IPS-NIHi11 (cell line): ENCODE measurements around the gene GLG1.
"Not testable (repeated sequence)": the region's sequence is repeated elsewhere in the genome, so short reads cannot be mapped to it uniquely, and the experiment has no call there.

ENCODE experiments used
- DNase-seq: peaks from one replicate; pipeline ENCODE4 v3.0.0; 2012; ENCODE audit warnings: mixed read lengths, low spot score

GLG1 gene

GRCh38 chr16:74537746-74538145 lies 69.2 kb downstream of the GLG1 start:
- not testable (repeated sequence) for DNase-seq

GRCh38 chr16:74534650-74535049 lies 72.3 kb downstream of the GLG1 start:
- not testable (repeated sequence) for DNase-seq

- DNase-seq, result no peak
These were observed 82.0 kb downstream of the GLG1 start for GRCh38 chr16:74524926-74525325.

GRCh38 chr16:74524117-74524516 lies 82.8 kb downstream of the GLG1 start:
- DNase-seq, result no peak

- not testable (repeated sequence) for DNase-seq
These were observed 83.2 kb downstream of the GLG1 start for GRCh38 chr16:74523706-74524105.

DNA sequence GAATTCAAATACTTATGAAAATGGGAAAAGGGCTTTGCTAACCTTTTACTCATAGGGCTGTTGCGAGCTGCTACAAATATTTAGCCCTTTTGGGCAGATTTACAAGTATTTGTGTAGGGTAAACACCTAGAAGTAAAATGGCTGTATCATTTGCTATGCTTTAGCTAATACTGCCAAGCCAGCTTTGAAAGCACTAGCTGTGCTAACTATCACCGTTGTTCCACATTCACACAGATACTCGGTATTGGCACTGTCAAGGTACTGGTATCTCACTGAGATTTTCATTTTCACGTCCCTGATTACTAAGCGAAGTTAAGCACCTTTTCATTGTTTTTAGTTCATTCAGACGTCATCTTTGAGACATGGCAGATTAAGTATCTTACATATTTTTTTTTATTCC lies 84.8 kb downstream of the GLG1 start:
- DNase-seq, result no peak

GRCh38 chr16:74521691-74522090 lies 85.2 kb downstream of the GLG1 start:
- no peak for DNase-seq

- not testable (repeated sequence) for DNase-seq
These were observed 88.0 kb downstream of the GLG1 start for GRCh38 chr16:74518934-74519333.

DNA sequence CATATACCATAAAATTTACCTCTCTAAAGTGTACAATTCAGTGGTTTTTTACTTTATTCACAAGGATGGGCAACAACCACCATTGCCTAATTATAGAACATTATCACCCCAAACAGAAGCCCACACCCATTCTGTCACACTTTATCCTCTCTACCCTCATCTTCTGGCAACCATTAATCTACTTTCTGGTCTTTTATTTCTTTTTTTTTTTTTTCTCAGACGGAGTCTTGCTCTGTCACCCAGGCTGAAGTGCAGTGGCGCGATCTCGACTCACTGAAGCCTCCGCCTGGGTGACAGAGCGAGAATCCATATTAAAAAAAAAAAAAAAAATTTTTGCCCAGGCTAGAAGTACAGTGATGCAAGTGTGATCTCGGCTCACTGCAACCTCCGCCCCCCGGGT lies 95.0 kb downstream of the GLG1 start:
- DNase-seq, result no peak

GRCh38 chr16:74505011-74505410 lies 101.9 kb downstream of the GLG1 start:
- no peak for DNase-seq

DNA sequence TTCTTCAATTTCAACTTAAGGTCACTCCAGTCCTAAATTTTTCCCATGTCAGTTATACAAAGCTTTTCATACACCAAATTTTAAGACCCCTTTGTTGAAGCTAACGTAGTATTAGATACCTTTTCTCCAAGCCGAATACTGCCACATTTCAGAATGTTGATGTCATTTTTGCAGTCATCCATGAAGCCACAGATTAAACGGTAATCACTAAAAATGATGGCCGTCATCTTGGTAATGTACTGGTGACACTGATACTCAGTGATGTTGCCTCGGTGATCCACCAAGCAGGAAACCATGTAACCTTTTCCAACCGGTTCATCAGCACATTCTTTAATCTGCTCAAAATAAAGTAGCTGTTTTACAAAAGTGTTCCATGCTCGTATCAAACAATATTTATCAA lies 103.5 kb downstream of the GLG1 start:
- no peak for DNase-seq

DNA sequence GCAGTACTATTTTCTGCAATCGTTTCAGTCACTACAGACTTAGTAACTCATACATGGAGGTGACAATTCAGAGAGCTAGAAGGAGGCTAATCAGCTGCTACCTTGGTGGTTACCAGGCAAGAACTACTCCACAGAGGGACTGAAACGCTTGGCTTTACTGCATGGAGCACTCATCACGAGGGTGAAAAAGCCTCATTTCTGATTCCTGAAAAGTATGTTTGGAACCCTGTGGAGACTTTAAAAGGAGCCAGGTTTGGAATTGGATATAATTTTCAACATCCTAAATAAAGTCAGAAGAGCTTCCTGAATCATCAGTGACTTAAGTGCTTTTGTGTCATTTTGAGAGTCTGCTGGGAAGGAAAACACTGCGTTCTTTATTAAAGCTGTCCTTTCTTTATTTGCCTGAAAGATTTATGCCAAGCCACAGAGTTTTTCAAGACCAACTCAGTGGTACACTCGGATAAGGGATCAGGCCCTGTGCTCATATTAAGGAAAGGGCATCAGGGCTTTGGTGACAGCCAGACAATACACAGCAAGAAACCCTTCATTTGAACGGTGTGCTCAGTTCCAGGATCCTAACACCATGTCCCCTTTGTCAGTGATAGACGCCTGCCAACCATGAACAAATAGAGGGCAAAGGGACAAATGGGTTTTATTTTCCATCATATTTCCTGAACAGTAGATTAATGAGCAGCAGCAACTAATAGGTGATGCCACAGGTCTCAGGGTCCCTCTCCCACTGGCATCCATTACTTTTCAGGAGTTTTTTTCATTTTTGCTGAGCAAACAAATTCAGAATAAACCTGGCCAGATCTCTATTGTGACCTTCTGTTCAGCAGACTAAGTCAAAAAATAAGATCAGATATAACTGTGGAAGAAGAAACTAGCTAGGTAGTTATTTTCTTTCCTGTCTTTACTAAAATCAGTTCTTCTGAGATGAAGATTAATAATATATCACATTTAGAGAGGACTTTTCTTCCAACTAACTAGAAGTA lies 105.1 kb downstream of the GLG1 start:
- no peak for DNase-seq

- no peak for DNase-seq
These were observed 106.0 kb downstream of the GLG1 start for GRCh38 chr16:74500907-74501306.

GRCh38 chr16:74499114-74499513 lies 107.8 kb downstream of the GLG1 start:
- DNase-seq, result no peak

DNA sequence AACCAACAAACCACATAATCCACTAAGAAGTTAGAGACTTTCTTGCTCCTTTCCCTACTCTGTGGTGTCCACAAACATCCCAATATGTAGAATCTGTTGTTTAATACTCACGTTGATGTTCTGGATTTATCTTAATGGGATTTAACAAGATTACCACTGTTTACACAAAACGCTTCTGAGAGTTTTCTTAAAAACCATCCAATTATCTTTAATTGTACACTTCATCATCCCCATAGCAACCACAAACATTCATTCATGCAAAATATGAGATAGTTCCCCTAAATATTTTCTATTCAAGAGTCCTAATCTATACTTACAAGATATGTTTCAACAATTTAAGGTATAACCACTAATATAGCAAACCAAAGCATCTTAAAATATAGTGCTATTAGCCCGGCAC lies 109.2 kb downstream of the GLG1 start:
- no peak for DNase-seq

GRCh38 chr16:74496054-74496453 lies 110.9 kb downstream of the GLG1 start:
- DNase-seq, result no peak

GRCh38 chr16:74492976-74493375 lies 113.9 kb downstream of the GLG1 start:
- no peak for DNase-seq

- no peak for DNase-seq
These were observed 119.0 kb downstream of the GLG1 start for GRCh38 chr16:74487634-74488495.

DNA sequence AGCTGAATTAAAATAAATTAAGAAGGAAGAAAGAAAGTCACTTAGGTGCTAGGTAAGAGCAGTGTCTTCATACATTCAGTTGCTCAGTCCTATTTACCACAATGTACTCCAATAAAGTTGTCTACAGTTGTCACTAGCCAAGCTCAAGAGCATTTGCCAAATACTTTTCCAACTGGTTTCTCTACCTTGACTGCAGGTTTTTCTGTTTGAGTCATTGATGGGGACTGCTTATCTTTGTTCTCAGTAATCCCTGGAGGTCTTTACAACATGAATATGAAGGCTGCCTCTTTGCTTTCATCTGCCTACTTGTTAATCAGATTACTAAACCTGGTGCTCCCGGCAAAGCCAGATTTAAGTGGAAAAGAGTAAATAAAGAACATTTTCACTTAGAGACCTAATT lies 121.0 kb downstream of the GLG1 start:
- no peak for DNase-seq

DNA sequence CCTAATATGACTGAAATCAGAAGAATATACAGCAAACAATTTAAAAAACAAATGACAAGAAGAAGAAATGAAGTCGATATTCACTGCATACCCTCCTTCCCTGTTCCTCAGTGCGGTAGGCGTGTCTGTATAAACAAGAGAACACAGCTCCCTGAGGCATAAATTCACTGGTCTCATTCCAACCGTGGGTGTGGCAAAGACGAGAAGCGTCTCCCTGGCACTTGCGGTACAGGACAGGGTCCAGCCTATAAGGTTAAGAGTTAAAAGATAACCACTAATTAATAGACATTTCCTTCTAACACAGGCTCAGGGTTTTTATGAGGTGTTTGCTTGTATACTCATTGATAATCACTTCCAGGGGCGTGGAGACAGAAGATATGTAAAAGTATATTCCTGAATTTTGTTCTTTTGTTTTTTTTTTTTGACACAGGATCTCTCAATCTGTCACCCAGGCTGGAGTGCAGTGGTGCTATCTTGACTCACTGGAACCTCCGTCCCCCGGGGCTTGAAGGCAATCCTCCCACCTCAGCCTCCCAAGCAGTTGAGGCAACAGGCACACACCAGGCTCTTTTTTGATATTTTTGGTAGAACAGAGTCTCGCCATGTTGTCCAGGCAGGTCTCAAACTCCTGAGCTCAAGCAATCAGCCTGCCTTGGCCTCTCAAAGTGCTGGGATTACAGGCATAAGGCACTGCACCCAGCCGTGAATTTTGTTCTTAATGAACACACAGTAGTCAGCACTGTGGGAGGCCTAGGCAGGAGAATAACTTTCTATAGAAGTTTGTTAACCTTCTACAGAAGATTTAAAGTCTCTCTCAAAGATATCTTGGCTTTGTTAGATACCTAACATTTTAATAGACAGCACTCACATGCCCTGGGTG lies 126.5 kb downstream of the GLG1 start:
- DNase-seq, result peak; percentile 41

DNA sequence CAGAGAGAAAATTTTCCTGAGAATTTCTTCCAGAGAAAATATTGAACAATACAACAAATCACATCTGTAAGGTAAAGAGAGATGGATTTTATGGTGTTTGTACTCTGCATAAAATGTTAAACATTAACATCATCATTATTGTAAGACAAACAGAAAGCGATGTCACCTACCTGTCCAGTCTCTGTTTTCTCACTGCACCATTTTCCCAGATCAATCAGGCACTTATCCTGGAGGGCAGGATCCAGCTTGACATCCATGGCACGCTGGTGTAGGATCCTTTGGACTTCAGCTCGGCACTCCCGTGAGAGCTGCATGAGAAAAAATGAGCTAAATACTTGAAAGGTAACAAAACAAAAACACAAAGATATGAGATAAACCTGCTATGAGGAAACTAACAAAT lies 129.7 kb downstream of the GLG1 start:
- no peak for DNase-seq

- DNase-seq, result no peak
These were observed 132.5 kb downstream of the GLG1 start for GRCh38 chr16:74474416-74474815.
